ENCODE measurements around the gene NABP1.

- no peak for TF ChIP-seq POLR2A (IDR thresholded peaks at IDR 0.05; ENCODE audit: low read depth, low read length)
- no peak for TF ChIP-seq POLR2AphosphoS5 (IDR thresholded peaks at IDR 0.05; ENCODE audit: low read depth, low read length)
Observed at GRCh38 chr2:191634791-191635190, 43.1 kb upstream of the NABP1 start.
